Measurements from ENCODE around the gene C2. TPM values are rescaled to one million over a fixed set of nuclear protein-coding genes. Genes with fewer than 3 reads are reported as not detected.
"Not testable (repeated sequence)": the region's sequence is repeated elsewhere in the genome, so short reads cannot be mapped to it uniquely, and the experiment has no call there.

The C2 gene
- total RNA-seq, 1 experiment from 2014 or later: 0.66 TPM

DNA sequence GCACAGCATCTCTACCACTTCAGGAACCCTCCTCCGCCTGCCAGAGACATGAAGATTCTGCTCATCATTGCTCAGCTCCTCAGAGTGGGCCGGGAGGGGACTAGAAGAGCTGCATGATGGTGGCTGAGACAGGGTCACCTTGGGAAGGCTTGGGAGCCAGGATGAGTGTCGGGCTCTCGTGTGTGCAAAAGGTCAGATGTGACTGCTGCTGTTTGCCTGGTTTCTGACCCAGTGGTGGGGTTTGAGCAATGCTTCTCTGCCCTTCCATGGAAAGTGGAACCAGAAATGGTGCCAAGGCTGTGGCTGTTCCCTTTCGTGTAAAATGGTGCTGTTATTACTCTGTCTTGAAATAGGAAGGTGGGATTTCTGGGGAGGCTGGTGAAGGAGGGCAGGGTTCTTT is 53.5 kb downstream of the C2 start:
- H3K9me3 ChIP-seq (ENCODE audit: control insufficient read depth, low read depth, low read length); H2BK120ac ChIP-seq (ENCODE audit: low read depth, low read length, poor library complexity, severe bottlenecking); H3K4ac ChIP-seq (ENCODE audit: low read depth, low read length); H3K79me1 ChIP-seq (ENCODE audit: insufficient read depth, low read depth, low read length, poor library complexity, severe bottlenecking); H3K23ac ChIP-seq (ENCODE audit: insufficient read length, low read depth, low read length); H3K9me3 Mint-ChIP-seq; H3K9ac ChIP-seq (ENCODE audit: extremely low read depth, insufficient read length, low read length); H2AFZ ChIP-seq (ENCODE audit: low read length); H3K14ac ChIP-seq (ENCODE audit: insufficient read depth, low read length); H3K4me1 ChIP-seq (ENCODE audit: insufficient read depth, low read length); H3K4me1 Mint-ChIP-seq; H3T11ph ChIP-seq (ENCODE audit: low read length); H3K23me2 ChIP-seq (ENCODE audit: insufficient read length, low read depth, low read length, poor library complexity, severe bottlenecking); H4K5ac ChIP-seq (ENCODE audit: insufficient read length, low read depth, low read length); H3K4me3 Mint-ChIP-seq; H2BK5ac ChIP-seq (ENCODE audit: insufficient read length, low read length); H3K27me3 ChIP-seq (ENCODE audit: insufficient read depth, low read length); H3K27me3 Mint-ChIP-seq (ENCODE audit: low read depth); H4K91ac ChIP-seq (ENCODE audit: insufficient read length, low read depth, low read length); H4K20me1 ChIP-seq (ENCODE audit: control insufficient read depth, insufficient read depth, insufficient read length); H3K79me2 ChIP-seq (ENCODE audit: insufficient read depth, low read length); H3K27ac Mint-ChIP-seq; H3K4me2 ChIP-seq (ENCODE audit: insufficient read depth, insufficient read length, low read length); H2AK5ac ChIP-seq (ENCODE audit: insufficient read length, low read length); H4K8ac ChIP-seq (replicated peaks; ENCODE audit: insufficient read length, low read depth, low read length); DNase-seq; H2BK15ac ChIP-seq (ENCODE audit: low read depth, low read length); H2BK20ac ChIP-seq (ENCODE audit: low read depth, low read length, poor library complexity, severe bottlenecking); H2BK12ac ChIP-seq (ENCODE audit: insufficient read length, low read depth, low read length); H3K56ac ChIP-seq (ENCODE audit: insufficient read length, low read depth, low read length); H3K27ac ChIP-seq (ENCODE audit: insufficient read length, low read depth, low read length); H3K18ac ChIP-seq (ENCODE audit: insufficient read length, low read depth, low read length): not testable (repeated sequence)
- no CpG with 5 or more reads among the region's 5 CpGs for WGBS (ENCODE audit: extremely low coverage, insufficient read length, low lambda C conversion rate)
- H3K36me3 Mint-ChIP-seq (ENCODE audit: insufficient read depth in 1 of 3, low read depth in 3 of 3): peaks cover 8 to 14% (median 14%) of the 10 kb centered on the region in 3 experiments

DNA sequence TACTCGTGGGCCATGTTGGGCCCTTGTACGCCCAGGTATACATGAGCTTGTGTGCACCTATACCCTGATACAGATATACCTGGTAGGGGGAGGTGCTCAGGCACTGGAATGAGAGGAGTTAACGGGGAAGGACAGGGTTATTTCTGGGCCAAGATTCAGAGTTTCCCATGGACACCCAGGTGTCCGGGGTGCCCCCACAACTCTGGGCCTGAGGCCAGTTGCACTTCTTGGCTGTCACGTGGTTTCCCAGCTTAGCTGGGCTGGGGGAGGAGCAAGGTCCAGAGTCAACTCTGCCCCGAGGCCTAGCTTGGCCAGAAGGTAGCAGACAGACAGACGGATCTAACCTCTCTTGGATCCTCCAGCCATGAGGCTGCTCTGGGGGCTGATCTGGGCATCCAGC is 54.2 kb downstream of the C2 start, which contains the start of gene C4A:
C4A (plus strand) TSS at position 314 of the 400 bp plus-strand sequence; CDS start at position 365, 51 bp downstream.
- not testable (repeated sequence) for H2AFZ ChIP-seq (ENCODE audit: low read length); H3K23ac ChIP-seq (ENCODE audit: insufficient read length, low read depth, low read length); H2BK20ac ChIP-seq (ENCODE audit: low read depth, low read length, poor library complexity, severe bottlenecking); DNase-seq; H3K56ac ChIP-seq (ENCODE audit: insufficient read length, low read depth, low read length); H3K9me3 ChIP-seq (ENCODE audit: control insufficient read depth, low read depth, low read length); H3K4me2 ChIP-seq (ENCODE audit: insufficient read depth, insufficient read length, low read length); H3K4me3 Mint-ChIP-seq; H3K27ac ChIP-seq (ENCODE audit: insufficient read length, low read depth, low read length); H3K79me2 ChIP-seq (ENCODE audit: insufficient read depth, low read length); H3K14ac ChIP-seq (ENCODE audit: insufficient read depth, low read length); H4K91ac ChIP-seq (ENCODE audit: insufficient read length, low read depth, low read length); H3K4ac ChIP-seq (ENCODE audit: low read depth, low read length); H3K27me3 Mint-ChIP-seq (ENCODE audit: low read depth); H3K18ac ChIP-seq (ENCODE audit: insufficient read length, low read depth, low read length); H2BK12ac ChIP-seq (ENCODE audit: insufficient read length, low read depth, low read length); H3K79me1 ChIP-seq (ENCODE audit: insufficient read depth, low read depth, low read length, poor library complexity, severe bottlenecking); H4K8ac ChIP-seq (replicated peaks; ENCODE audit: insufficient read length, low read depth, low read length); H3K9ac ChIP-seq (ENCODE audit: extremely low read depth, insufficient read length, low read length); H4K5ac ChIP-seq (ENCODE audit: insufficient read length, low read depth, low read length); H2BK5ac ChIP-seq (ENCODE audit: insufficient read length, low read length); H3K27me3 ChIP-seq (ENCODE audit: insufficient read depth, low read length); H3K4me1 ChIP-seq (ENCODE audit: insufficient read depth, low read length); H3K4me1 Mint-ChIP-seq; H4K20me1 ChIP-seq (ENCODE audit: control insufficient read depth, insufficient read depth, insufficient read length); H2AK5ac ChIP-seq (ENCODE audit: insufficient read length, low read length); H3K27ac Mint-ChIP-seq; H3K23me2 ChIP-seq (ENCODE audit: insufficient read length, low read depth, low read length, poor library complexity, severe bottlenecking); H2BK120ac ChIP-seq (ENCODE audit: low read depth, low read length, poor library complexity, severe bottlenecking); H3T11ph ChIP-seq (ENCODE audit: low read length); H3K9me3 Mint-ChIP-seq; H2BK15ac ChIP-seq (ENCODE audit: low read depth, low read length)
- peaks cover 6 to 12% (median 10%) of the 10 kb centered on the region in 3 experiments for H3K36me3 Mint-ChIP-seq (ENCODE audit: insufficient read depth in 1 of 3, low read depth in 3 of 3)
- WGBS (ENCODE audit: extremely low coverage, insufficient read length, low lambda C conversion rate): no CpG with 5 or more reads among the region's 7 CpGs

Measured in H9 (cell line).